ENCODE measurements around the gene SPARC.
A peak's percentile ranks its signal among the peaks of the same experiment; 100 is the strongest.

Gene SPARC

GRCh38 chr5:151677776-151678545 is 8.8 kb downstream of the SPARC start:
- DNase-seq = no peak

- no peak for DNase-seq
Observed at GRCh38 chr5:151676719-151677118, 10.0 kb downstream of the SPARC start.

GRCh38 chr5:151676314-151676712 is 10.4 kb downstream of the SPARC start:
- DNase-seq = no peak

GRCh38 chr5:151675611-151676313 is 11.0 kb downstream of the SPARC start:
- DNase-seq = no peak

- no peak for DNase-seq
Observed at GRCh38 chr5:151674626-151675610, 11.8 kb downstream of the SPARC start.

GRCh38 chr5:151673421-151673820 is 13.3 kb downstream of the SPARC start:
- no peak for DNase-seq

- DNase-seq = no peak
Observed at GRCh38 chr5:151672516-151672915, 14.2 kb downstream of the SPARC start.

GRCh38 chr5:151671950-151672349 is 14.8 kb downstream of the SPARC start:
- no peak for DNase-seq

- no peak for DNase-seq
Observed at GRCh38 chr5:151670953-151671636, 15.6 kb downstream of the SPARC start.

GRCh38 chr5:151670083-151670686 is 16.5 kb downstream of the SPARC start:
- DNase-seq = no peak

- no peak for DNase-seq
Observed at GRCh38 chr5:151667083-151667482, 19.6 kb downstream of the SPARC start.

- DNase-seq = no peak
Observed at GRCh38 chr5:151665613-151666012, 21.1 kb downstream of the SPARC start.

GRCh38 chr5:151664694-151665585 is 21.8 kb downstream of the SPARC start:
- no peak for DNase-seq

GRCh38 chr5:151663617-151664293 is 23.0 kb downstream of the SPARC start:
- DNase-seq = no peak

GRCh38 chr5:151662805-151663204 is 23.9 kb downstream of the SPARC start:
- no peak for DNase-seq

GRCh38 chr5:151661968-151662732 is 24.6 kb downstream of the SPARC start:
- no peak for DNase-seq

- peak; percentile 40 for DNase-seq
Observed at GRCh38 chr5:151660616-151661495, 25.9 kb downstream of the SPARC start.

- peak; percentile 93 for DNase-seq
Observed at GRCh38 chr5:151659001-151659754, 27.5 kb downstream of the SPARC start.

Measured in eye (tissue), 1 donor.